B cell (primary cell): ENCODE results near the gene ADSS1. TPM values are rescaled to one million over a fixed set of nuclear protein-coding genes. Genes with fewer than 3 reads are reported as not detected.
A peak's percentile ranks its signal among the peaks of the same experiment; 100 is the strongest.

Experiments used
- ATAC-seq: fragments of 200-7000 bp; cut with Tn5 transposase; one replicate; pipeline ENCODE4 v1.10.0; 2021; ENCODE audit warnings: low read depth, mild to moderate bottlenecking, moderate number of reproducible peaks, moderate library complexity
- CTCF ChIA-PET: fragments of 350-600 bp; sonication (Branson Sonifier 250); formaldehyde crosslinking; loops from one replicate; lab custom pipeline; 2021; ENCODE audit warnings: antibody characterized with exemption, inconsistent platforms; lab: Charles Lee
- POLR2A ChIA-PET: fragments of 350-600 bp; sonication (Branson Sonifier 250); formaldehyde crosslinking; loops from one replicate; lab custom pipeline; 2021; ENCODE audit warnings: antibody characterized with exemption; lab: Charles Lee
- DNase-seq: peaks from one replicate; pipeline ENCODE4 v3.0.0; 2013
- H2AFZ ChIP-seq: 2 replicates; pipeline ENCODE4 v1.6.1; 2012; ENCODE audit warnings: mild to moderate bottlenecking, low read depth, low read length; ENCODE audit not compliant: insufficient read depth, poor library complexity, severe bottlenecking
- H3K27ac ChIP-seq, 2 donors: 1 replicate in 1 of 2; 2 replicates in 1 of 2; pipeline ENCODE4 v1.5.1; 2012 to 2013; ENCODE audit warnings: low read length in 2 of 2, mild to moderate bottlenecking in 2 of 2, moderate library complexity in 1 of 2
- H3K27me3 ChIP-seq, 4 experiments: fragments of 200-600 bp in 1 of 4; sonication (generic) in 1 of 4; replicated peaks in 1 of 4; 1 replicate in 2 of 4; 2 replicates in 2 of 4; pipeline versions ENCODE4 v1.6.1 to v1.7.0; 2013 to 2016; ENCODE audit warnings: low read length in 3 of 4, mild to moderate bottlenecking in 2 of 4, mixed read lengths in 1 of 4, moderate library complexity in 1 of 4; ENCODE audit not compliant: insufficient read depth in 4 of 4, control insufficient read depth in 3 of 4; ENCODE audit errors: control extremely low read depth in 1 of 4
- H3K36me3 ChIP-seq, 2 experiments: replicated peaks in 1 of 2; 1 replicate in 1 of 2; 2 replicates in 1 of 2; pipeline versions ENCODE4 v1.6.1 to v1.7.1; 2013; ENCODE audit warnings: low read length in 1 of 2; ENCODE audit not compliant: insufficient read depth in 2 of 2, control insufficient read depth in 1 of 2; ENCODE audit errors: control extremely low read depth in 1 of 2, extremely low read depth in 1 of 2
- H3K4me1 ChIP-seq, 2 donors: fragments of 200-600 bp in 1 of 2; sonication (generic) in 1 of 2; 1 replicate in 1 of 2; 2 replicates in 1 of 2; pipeline versions ENCODE4 v1.5.1 to v1.6.1; 2013 to 2017; ENCODE audit warnings: low read length in 2 of 2; ENCODE audit not compliant: control insufficient read depth in 2 of 2, insufficient read depth in 2 of 2
- H3K4me2 ChIP-seq: replicated peaks from 2 replicates; pipeline ENCODE3; 2012; ENCODE audit warnings: mild to moderate bottlenecking, low read depth, low read length; ENCODE audit not compliant: poor library complexity, severe bottlenecking
- H3K4me3 ChIP-seq, 5 experiments: fragments of 200-600 bp in 1 of 5; sonication (generic) in 1 of 5; 1 replicate in 3 of 5; 2 replicates in 2 of 5; pipeline versions ENCODE4 v1.5.1 to v1.7.0; 2011 to 2016; ENCODE audit warnings: low read length in 4 of 5, mild to moderate bottlenecking in 4 of 5, low read depth in 2 of 5, control low read depth in 1 of 5, moderate library complexity in 1 of 5; ENCODE audit not compliant: insufficient read depth in 1 of 5; ENCODE audit errors: control extremely low read depth in 1 of 5, extremely low read depth in 1 of 5
- H3K79me2 ChIP-seq: fragments of 200-600 bp; sonication (generic); one replicate; pipeline ENCODE4 v1.6.0; 2016; ENCODE audit warnings: low read length; ENCODE audit not compliant: control insufficient read depth, insufficient read depth
- H3K9ac ChIP-seq: fragments of 200-600 bp; sonication (generic); 2 replicates; pipeline ENCODE4 v1.6.1; 2017; ENCODE audit warnings: mild to moderate bottlenecking, low read length, moderate library complexity
- H3K9me3 ChIP-seq, 3 donors: one replicate each; pipeline versions ENCODE4 v1.6.1 to v1.7.1; 2013; ENCODE audit warnings: low read length in 2 of 3; ENCODE audit not compliant: control insufficient read depth in 2 of 3, insufficient read depth in 1 of 3; ENCODE audit errors: control extremely low read depth in 1 of 3
- H4K20me1 ChIP-seq: 2 replicates; pipeline ENCODE4 v1.6.0; 2012; ENCODE audit warnings: mild to moderate bottlenecking, low read length; ENCODE audit not compliant: insufficient read depth, control insufficient read depth, poor library complexity, severe bottlenecking
- H3K27ac Mint-ChIP-seq: one replicate; pipeline ENCODE4 v1.8.0; 2021; ENCODE audit warnings: mixed read lengths
- H3K27me3 Mint-ChIP-seq: one replicate; pipeline ENCODE4 v1.8.0; 2021; ENCODE audit warnings: mixed read lengths
- H3K4me1 Mint-ChIP-seq: one replicate; pipeline ENCODE4 v1.8.0; 2021; ENCODE audit warnings: mixed read lengths
- H3K4me3 Mint-ChIP-seq: one replicate; pipeline ENCODE4 v1.8.0; 2021; ENCODE audit warnings: mixed read lengths
- H3K9me3 Mint-ChIP-seq: one replicate; pipeline ENCODE4 v1.8.0; 2022; ENCODE audit warnings: mixed read lengths; ENCODE audit not compliant: insufficient read depth
- CTCF ChIP-seq: fragments of 200-600 bp; IDR thresholded peaks from one replicate; pipeline ENCODE4 v1.8.0; 2022; ENCODE audit warnings: antibody characterized with exemption, mild to moderate bottlenecking
- EZH2 ChIP-seq: IDR thresholded peaks from 2 replicates; pipeline ENCODE4 v1.6.1; 2012; ENCODE audit warnings: borderline replicate concordance, low read depth, mild to moderate bottlenecking, moderate library complexity, low read length; ENCODE audit not compliant: insufficient read depth, poor library complexity, severe bottlenecking
- WGBS: methylation state at CpG from one replicate; pipeline ENCODE4 v1.1.5; 2013; ENCODE audit warnings: missing lambda C conversion rate; ENCODE audit not compliant: insufficient coverage; 5-methylcytosine and 5-hydroxymethylcytosine counted together
- intact Hi-C: fragments of 100-400 bp; cut with micrococcal nuclease; formaldehyde crosslinking; loops from one replicate; pipeline ENCODE4 v1.10.0; 2022
- polyA plus RNA-seq: library from polyadenylated mRNA; depleted of rRNA; stranded (reverse); fragments of >200 nt; gene quantifications from 2 replicates; pipeline ENCODE4 v1.2.3, GENCODE V29; 2012
- total RNA-seq, 2 donors: library from RNA; stranded (reverse); fragments of 120-200 nt in 1 of 2; gene quantifications; 1 replicate in 1 of 2; 2 replicates in 1 of 2; pipeline versions ENCODE4 v1.2.3 to v1.2.4, GENCODE V29; 2013 to 2022

Gene ADSS1
- total and polyA plus RNA-seq, 2 donors (not counting 1 experiment from before 2014, with no cell fraction given), result 0.33 to 1.7 TPM

GRCh38 chr14:104770851-104771272, 46.8 kb downstream of the ADSS1 start:
- peaks cover 0 to 8% of the 10 kb centered on the region in 2 donors for H3K4me1 ChIP-seq
- CTCF ChIA-PET, result interaction anchor here (0.5 to 6.1 kb wide), 6 partner anchors 17 to 230 kb away, joined by 3 to 89 read pairs (median 4); partner anchors contain the start of gene SIVA1
- no peak overlapping the region for H3K9ac ChIP-seq
- H3K27ac ChIP-seq, result no peak overlapping the region
- intact Hi-C loops, result no loop called here
- no peak overlapping the region for H3K4me3 ChIP-seq
- H3K4me3 Mint-ChIP-seq, result no peak overlapping the region
- peaks cover 8% of the 10 kb centered on the region for H3K4me1 Mint-ChIP-seq
- H4K20me1 ChIP-seq, result no peaks in the 10 kb centered on the region
- H3K79me2 ChIP-seq, result no peaks in the 10 kb centered on the region
- no peaks in the 10 kb centered on the region for H3K27me3 Mint-ChIP-seq
- WGBS, result no CpG with 5 or more reads among the region's 5 CpGs
- H3K36me3 ChIP-seq, result peaks cover 0 to 10% of the 10 kb centered on the region in 2 experiments
- no peak for ATAC-seq
- no peak overlapping the region for H3K4me2 ChIP-seq
- peak; percentile 50 for TF ChIP-seq CTCF
- no peak for TF ChIP-seq EZH2
- H3K27me3 ChIP-seq, result no peaks in the 10 kb centered on the region
- POLR2A ChIA-PET, result no interaction called here
- no peak overlapping the region for H2AFZ ChIP-seq
- H3K9me3 Mint-ChIP-seq, result no peaks in the 10 kb centered on the region
- H3K27ac Mint-ChIP-seq, result no peak overlapping the region
- peaks cover 0 to 14% (median 3%) of the 10 kb centered on the region in 3 donors for H3K9me3 ChIP-seq
- DNase-seq, result no peak

- H3K4me1 Mint-ChIP-seq, result peaks cover 8% of the 10 kb centered on the region
- DNase-seq (no peak), ATAC-seq (no peak)
- Histone ChIP-seq H3K9me3 (peaks cover 0 to 19% (median 3%) of the 10 kb centered on the region in 3 donors), H3K27ac (no peak overlapping the region), H3K4me2 (no peak overlapping the region), H3K9ac (no peak overlapping the region), H3K36me3 (peaks cover 0 to 12% of the 10 kb centered on the region in 2 experiments), H3K4me1 (peaks cover 0 to 8% of the 10 kb centered on the region in 2 donors), H3K79me2 (no peaks in the 10 kb centered on the region), H3K27me3 (no peaks in the 10 kb centered on the region), H3K4me3 (no peak overlapping the region), H2AFZ (no peak overlapping the region), H4K20me1 (peaks cover 2% of the 10 kb centered on the region)
- H3K27ac Mint-ChIP-seq, result no peak overlapping the region
- H3K9me3 Mint-ChIP-seq, result no peaks in the 10 kb centered on the region
- ChIA-PET CTCF (interaction anchor here (0.6 to 6.1 kb wide), 4 partner anchors 26 to 267 kb away, joined by 3 to 89 read pairs (median 3); no protein-coding TSS in a partner anchor), POLR2A (no interaction called here)
- no peaks in the 10 kb centered on the region for H3K27me3 Mint-ChIP-seq
- no peak overlapping the region for H3K4me3 Mint-ChIP-seq
- WGBS, result 98% methylated on average over 4 of the region's 4 CpGs
- intact Hi-C loops, result no loop called here
- no peak for TF ChIP-seq CTCF
- TF ChIP-seq EZH2, result no peak
Measured at GRCh38 chr14:104771374-104771773, 47.3 kb downstream of the ADSS1 start.
